ENCODE measurements around the gene DNAH11.

DNA sequence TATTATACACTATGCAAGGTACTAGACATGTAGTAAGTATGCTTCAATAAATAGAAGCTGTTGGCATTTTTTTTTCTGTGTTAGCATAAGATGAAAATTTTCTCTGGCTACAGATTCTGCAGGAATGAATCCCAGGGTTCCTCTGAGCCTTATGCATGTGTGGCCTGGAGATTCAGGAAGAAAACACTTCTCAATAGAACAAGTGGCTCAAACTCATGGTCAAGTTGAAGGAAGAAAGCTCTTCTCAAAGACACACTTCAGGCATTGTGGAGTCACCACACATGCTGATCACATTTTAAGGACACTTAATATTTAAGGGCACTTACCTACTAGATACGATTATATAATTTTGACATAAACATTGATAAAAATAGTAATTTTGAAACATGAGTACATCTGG, 19.5 kb downstream of the DNAH11 start:
- TF ChIP-seq CTCF (conservative IDR thresholded peaks at IDR 0.05; ENCODE audit: low read depth, low read length) (no peak), RAD21 (IDR thresholded peaks at IDR 0.05; ENCODE audit: low read length) (no peak), RCOR1 (IDR thresholded peaks at IDR 0.05; ENCODE audit: insufficient replicate concordance, low read length) (no peak), MAFK (IDR thresholded peaks at IDR 0.05; ENCODE audit: low read depth, low read length) (no peak), POLR2A (IDR thresholded peaks at IDR 0.05; ENCODE audit: low read depth, low read length) (no peak)
- TF ChIP-seq, protein P1, sequence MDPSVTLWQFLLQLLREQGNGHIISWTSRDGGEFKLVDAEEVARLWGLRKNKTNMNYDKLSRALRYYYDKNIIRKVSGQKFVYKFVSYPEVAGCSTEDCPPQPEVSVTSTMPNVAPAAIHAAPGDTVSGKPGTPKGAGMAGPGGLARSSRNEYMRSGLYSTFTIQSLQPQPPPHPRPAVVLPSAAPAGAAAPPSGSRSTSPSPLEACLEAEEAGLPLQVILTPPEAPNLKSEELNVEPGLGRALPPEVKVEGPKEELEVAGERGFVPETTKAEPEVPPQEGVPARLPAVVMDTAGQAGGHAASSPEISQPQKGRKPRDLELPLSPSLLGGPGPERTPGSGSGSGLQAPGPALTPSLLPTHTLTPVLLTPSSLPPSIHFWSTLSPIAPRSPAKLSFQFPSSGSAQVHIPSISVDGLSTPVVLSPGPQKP (IDR thresholded peaks at IDR 0.05; ENCODE audit: borderline replicate concordance, low read depth, low read length): no peak

All from IMR-90 (cell line).